Spleen (tissue), 7 donors: Measurements from ENCODE around the gene SEMA3E.

Source experiments
- POLR2A ChIP-seq, 3 donors: fragments of 450-650 bp; IDR thresholded peaks; one replicate each; pipeline ENCODE4 v1.5.1; 2017; ENCODE audit warnings: antibody characterized with exemption in 3 of 3, mild to moderate bottlenecking in 1 of 3
- TF ChIP-seq, protein P1 (sequence below), 11 experiments: fragments of 200-600 bp in 7 of 11; fragments of 450-650 bp in 4 of 11; sonication (generic) in 4 of 11; IDR thresholded peaks in 8 of 11; conservative IDR thresholded peaks in 3 of 11; 1 replicate in 7 of 11; 2 replicates in 4 of 11; pipeline versions ENCODE4 v1.4.0 to v1.8.0; 2016 to 2021; ENCODE audit warnings: antibody characterized with exemption in 11 of 11, inconsistent platforms in 4 of 11, mild to moderate bottlenecking in 1 of 11
- donor health status: DM: no; HTN: no; CAD: no; lungs with moderate emphysema.
- donor health status: DM: no; HTN: no; CAD: no.
- donor health status: DM: no; HTN: no; CAD: no.

DNA sequence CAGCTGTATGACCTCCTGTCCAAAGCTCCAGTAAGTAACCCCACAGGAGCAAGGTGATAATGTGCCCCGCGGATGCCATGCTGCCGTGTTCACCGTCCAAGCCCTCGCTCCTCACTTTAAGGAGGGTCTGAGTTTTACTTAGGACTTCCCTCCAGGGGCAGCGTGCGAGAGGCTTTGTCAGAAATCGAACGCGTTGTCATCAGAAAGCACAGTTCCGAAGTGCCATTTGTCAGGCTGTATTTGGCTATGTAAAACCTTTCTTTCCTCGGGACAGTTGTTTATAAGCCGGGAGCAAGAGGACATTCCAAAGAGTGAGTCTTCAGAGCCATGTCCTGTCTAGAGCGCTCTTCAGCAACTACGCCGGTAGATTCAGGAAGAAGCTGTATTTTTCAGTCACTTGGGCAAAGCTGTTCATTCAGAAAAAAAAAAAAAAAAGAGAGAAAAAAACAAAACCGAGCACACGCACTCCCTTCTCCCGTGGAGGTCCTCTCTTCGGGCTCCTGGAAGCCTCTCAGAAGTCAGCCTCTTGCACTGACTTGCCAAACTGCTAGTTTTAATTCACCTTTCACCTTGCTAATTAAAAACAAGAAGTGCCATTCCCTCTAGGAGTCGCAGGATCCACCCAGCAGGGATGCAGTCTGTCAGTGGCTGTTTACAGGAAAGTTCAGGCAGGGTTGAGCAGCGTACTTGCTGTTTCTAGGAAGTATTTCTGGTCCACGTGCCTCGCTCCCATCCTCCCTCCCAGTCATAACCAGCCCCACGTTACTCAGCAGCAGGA is at the start of gene SEMA3E:
- TF ChIP-seq, protein P1, sequence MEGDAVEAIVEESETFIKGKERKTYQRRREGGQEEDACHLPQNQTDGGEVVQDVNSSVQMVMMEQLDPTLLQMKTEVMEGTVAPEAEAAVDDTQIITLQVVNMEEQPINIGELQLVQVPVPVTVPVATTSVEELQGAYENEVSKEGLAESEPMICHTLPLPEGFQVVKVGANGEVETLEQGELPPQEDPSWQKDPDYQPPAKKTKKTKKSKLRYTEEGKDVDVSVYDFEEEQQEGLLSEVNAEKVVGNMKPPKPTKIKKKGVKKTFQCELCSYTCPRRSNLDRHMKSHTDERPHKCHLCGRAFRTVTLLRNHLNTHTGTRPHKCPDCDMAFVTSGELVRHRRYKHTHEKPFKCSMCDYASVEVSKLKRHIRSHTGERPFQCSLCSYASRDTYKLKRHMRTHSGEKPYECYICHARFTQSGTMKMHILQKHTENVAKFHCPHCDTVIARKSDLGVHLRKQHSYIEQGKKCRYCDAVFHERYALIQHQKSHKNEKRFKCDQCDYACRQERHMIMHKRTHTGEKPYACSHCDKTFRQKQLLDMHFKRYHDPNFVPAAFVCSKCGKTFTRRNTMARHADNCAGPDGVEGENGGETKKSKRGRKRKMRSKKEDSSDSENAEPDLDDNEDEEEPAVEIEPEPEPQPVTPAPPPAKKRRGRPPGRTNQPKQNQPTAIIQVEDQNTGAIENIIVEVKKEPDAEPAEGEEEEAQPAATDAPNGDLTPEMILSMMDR (IDR thresholded peaks at IDR 0.05 in 8 of 11, conservative IDR thresholded peaks at IDR 0.05 in 3 of 11), result no peak
- TF ChIP-seq POLR2A (IDR thresholded peaks at IDR 0.05), result no peak
